NCI-H1092 (cell line): ENCODE measurements around the gene GPR152.

ENCODE experiments used
- DNase-seq: peaks from one replicate; lab custom pipeline; 2025; lab: John Stamatoyannopoulos, UW

GPR152 gene

GRCh38 chr11:67423891-67424613, 28.5 kb downstream of the GPR152 start:
- no peak for DNase-seq

DNA sequence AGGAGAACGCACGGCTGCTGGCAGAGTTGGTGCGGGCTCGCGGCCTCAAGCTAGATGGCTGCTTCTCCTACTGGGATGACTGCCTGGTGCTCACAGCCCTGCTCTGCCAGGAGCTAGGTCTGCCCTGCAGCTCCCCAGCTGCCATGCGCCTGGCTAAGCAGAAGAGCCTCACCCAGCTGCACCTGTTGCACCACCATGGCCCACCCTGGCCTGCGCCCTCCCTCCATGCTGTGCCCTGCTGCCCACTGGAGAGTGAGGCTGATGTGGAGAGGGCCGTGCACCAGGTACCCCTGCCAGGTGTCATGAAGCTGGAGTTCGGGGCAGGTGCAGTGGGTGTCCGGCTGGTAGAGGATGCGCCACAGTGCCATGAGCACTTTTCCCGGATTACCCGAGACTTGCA, 29.1 kb downstream of the GPR152 start:
- no peak for DNase-seq

- DNase-seq: no peak
These were observed 29.6 kb downstream of the GPR152 start for GRCh38 chr11:67422891-67423290.

DNA sequence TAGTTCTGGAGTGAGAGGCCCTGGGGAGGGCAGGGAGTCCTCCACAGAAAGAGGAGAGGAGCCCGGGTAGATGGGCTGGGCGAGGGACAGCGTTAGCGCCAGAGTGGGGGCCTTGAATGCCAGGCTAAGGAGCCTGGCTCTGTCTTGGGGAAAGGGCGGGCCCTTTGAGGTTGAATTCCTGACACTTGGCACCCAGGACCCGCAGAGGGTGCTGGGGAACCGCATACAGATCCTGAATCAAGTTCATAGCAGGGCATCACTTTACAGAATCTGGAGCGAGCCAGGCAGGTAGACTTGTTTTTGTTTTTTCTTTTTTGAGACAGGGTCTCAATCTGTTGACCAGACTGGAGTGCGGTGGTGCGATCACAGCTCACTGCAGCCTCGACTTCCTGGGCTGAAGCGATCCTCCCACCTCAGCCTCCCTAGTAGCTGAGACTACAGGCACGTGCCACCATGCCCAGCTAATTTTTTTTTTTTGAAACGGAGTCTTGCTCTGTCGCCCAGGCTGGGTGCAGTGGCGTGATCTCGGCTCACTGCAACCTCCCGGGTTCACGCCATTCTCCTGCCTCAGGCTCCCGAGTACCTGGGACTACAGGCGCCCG, 31.0 kb downstream of the GPR152 start:
- DNase-seq: no peak

- peak; percentile 91 for DNase-seq
These were observed 31.7 kb downstream of the GPR152 start for GRCh38 chr11:67420646-67421429.

DNA sequence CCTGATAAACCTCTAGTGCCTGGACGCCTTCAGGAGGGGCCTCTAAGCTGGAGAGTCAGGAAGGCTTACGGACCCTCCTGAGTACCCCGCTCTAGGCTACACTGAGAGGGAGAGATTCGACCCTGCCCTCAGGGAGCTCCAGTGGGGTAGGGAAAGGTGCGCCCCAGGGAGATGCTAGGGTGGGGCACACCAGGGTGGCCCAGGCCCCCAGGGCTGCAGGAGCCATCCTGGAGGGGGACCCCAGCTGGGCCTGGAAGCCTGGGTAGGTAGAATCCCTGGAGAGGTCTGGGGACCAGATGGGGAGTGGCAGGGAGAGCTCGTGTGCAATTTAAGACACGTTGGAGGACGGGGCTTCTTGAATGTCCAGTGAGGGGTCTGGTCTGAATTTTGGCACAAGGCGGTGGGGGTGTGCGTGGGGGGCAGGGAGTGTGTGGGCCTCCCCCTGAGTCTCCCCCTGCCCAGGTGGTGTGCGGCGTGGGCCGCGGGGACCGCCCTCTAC, 32.3 kb downstream of the GPR152 start:
- DNase-seq: no peak

- no peak for DNase-seq
These were observed 33.0 kb downstream of the GPR152 start for GRCh38 chr11:67419325-67420049.

- no peak for DNase-seq
These were observed 33.9 kb downstream of the GPR152 start for GRCh38 chr11:67418476-67419281.

DNA sequence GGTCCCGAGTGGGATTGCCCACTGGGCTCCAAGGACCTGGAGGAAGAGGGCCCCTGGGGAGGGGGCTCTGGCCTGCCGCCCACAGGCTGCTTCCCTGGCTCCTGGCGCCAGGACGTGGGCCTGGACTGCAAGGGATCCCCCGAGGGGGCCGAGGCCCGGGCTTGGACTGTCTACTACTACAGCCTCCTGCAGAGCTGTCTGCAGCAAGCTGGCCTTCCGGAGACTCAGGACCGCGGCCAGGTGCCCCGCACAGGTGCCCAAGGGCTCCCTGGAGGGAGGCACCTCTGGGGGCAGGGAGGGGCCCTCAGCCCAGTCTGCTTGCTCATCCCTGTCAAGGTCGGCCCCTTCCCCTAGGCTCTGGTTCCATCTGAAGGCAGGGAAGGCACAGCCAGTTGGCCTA, 35.1 kb downstream of the GPR152 start:
- no peak for DNase-seq

DNA sequence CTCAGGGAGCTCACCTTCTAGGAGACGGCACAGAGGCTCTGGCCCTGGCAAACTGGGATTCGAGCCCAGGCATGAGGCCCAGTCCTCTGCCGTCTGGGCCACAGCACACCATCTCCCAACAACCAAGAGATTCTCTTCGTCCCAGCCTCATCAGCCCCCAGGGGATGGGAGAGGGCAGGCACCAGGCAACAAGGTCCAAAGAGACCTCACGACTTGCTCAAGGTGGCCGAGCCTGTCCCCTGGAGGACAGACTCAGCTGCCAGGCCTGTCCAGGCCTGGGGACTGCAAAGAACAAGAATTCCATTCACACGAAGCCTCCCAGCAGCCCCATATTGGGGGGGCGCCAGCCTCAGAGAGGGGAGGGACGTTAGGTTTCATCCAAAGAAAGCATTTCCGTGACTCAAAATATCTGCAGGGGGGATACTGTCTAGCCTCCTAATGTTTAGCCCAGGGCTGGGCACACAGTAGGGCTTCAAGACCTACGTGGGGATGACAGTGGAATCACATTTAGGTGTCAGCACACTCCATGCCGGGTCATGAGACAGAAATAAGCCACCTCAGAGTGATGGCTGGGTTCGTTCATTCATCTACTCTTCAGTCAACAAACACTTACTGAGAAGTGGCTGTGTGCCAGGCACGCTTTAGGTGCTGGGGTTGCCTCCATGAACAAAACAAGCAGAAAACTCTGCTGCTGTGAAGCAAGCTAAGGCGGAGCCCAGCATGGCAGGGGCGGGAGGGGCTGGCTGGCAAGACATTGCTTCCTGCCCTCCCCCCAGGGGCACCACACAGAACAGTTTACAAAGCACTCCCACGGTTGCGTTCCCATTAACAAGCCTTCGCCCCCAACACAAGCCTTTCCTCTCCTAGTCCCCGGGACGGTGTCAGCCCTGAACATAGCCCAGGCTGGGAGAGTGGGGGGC, 35.9 kb downstream of the GPR152 start:
- no peak for DNase-seq

- no peak for DNase-seq
These were observed 36.8 kb downstream of the GPR152 start, which contains the start of gene CARNS1 for GRCh38 chr11:67415501-67416304. TSS of gene CARNS1 (plus strand) at chr11:67415678. CDS start at chr11:67416200, 522 bp downstream.

DNA sequence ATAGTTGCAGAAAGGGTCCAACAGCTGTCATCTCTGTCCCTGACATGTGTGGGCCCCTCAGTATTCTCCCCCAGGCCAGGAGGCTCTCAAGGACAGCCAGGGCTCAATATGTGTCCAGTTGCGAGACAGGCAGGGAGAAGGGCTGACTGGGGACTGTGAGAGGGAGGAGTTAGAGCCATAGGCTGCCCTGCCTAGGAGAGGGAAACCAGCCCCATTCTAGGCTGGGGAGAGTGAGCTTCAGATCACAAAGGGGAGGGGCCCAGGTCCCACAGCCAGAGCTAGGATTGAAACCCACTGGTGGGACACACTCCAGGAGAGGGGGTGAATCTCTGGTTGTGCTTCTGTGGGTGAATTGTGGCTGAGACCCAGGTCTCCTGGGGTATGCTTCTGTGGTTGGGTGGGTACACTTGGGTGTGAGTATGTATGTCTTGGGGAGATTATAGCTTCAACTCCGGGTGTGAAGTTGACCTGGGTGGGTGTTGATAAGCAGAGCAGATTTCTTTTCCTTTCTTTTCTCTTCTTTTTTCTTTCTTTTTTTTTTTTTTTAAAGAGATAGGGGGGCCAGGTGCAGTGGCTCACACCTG, 39.2 kb downstream of the GPR152 start:
- no peak for DNase-seq

- no peak for DNase-seq
These were observed 39.9 kb downstream of the GPR152 start for GRCh38 chr11:67412495-67413179.

DNA sequence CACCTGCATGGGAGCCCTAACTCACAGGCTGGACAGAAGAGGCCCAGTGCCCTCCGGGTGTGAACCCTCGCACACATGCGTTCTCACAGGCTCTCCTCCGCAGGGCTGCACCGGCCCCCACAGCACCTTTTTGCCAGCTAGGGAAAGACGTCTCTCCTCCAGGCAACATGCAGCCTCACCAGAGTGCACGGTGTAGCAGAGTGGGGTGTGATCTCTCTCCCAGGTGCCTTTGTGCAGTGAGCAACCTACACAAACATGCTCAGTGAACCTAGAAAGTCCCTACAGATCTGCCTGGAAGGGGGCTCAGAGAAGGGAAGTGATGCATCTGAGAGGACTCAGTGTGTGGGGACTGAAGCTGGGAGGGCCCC, 40.8 kb downstream of the GPR152 start:
- no peak for DNase-seq

GRCh38 chr11:67410984-67411784, 41.3 kb downstream of the GPR152 start:
- no peak for DNase-seq

- no peak for DNase-seq
These were observed 42.1 kb downstream of the GPR152 start for GRCh38 chr11:67410369-67410831.

DNA sequence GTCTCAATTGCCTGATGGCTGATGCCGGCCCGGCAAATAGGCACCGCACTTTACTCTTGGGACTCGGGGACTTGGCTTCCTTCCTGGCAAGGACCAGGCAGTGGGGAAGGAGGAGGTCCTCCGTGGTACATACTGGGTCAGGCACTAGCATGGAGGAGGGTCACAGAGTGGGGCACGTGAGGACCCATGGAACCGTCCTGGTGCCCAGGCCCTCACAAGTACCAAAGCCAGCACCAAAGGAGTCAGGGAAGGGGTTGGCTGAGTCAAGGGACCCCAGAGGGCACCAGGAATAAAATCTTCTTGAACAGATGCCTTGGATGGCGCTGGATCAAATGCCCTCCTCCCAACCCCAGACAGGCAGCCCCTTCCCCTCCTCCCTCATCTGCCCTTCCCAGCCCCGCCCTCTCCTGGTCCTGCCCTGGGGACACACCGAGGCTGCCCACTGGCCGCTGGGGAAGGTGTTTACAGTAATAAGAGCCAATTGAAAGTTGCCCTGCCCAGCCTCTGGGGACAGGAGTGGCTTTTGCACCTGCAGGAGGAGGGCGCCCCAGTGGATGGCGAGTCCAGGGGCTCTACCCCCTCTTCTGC, 42.7 kb downstream of the GPR152 start:
- no peak for DNase-seq
